ENCODE data around the gene SMURF1.

- TF ChIP-seq CTCF (IDR thresholded peaks at IDR 0.05) (no peak), POLR2A (IDR thresholded peaks at IDR 0.05) (no peak)
Measured at GRCh38 chr7:99135938-99136337, 8.0 kb downstream of the SMURF1 start.

All from esophagus squamous epithelium (tissue), 4 donors.